Urinary bladder (tissue), 4 donors: ENCODE measurements around the gene PCK1. TPM values are rescaled to one million over a fixed set of nuclear protein-coding genes. Genes with fewer than 3 reads are reported as not detected.

Experiments used
- DNase-seq: peaks from one replicate; pipeline ENCODE4 v3.0.0-alpha.2; 2015; ENCODE audit errors: extremely low spot score
- H3K27ac ChIP-seq: one replicate; pipeline ENCODE4 v1.5.1; 2013; ENCODE audit warnings: low read depth, mild to moderate bottlenecking, moderate library complexity
- H3K36me3 ChIP-seq: one replicate; pipeline ENCODE4 v1.6.1; 2013; ENCODE audit warnings: mild to moderate bottlenecking, moderate library complexity; ENCODE audit not compliant: insufficient read depth
- H3K4me1 ChIP-seq: one replicate; pipeline ENCODE4 v1.6.1; 2013; ENCODE audit warnings: mild to moderate bottlenecking, moderate library complexity; ENCODE audit not compliant: insufficient read depth
- H3K4me3 ChIP-seq: one replicate; pipeline ENCODE4 v1.5.1; 2013; ENCODE audit warnings: low read depth, low read length
- WGBS: extraction: QIAGEN DNeasy Blood & Tissue Kit; methylation state at CpG from one replicate; pipeline ENCODE4 v1.1.7; 2013; 5-methylcytosine and 5-hydroxymethylcytosine counted together
- polyA plus RNA-seq: library from polyadenylated mRNA; stranded (reverse); fragments of 200-250 nt; gene quantifications from one replicate; pipeline ENCODE4 v1.2.3, GENCODE V29; 2013
- total RNA-seq: library from RNA; depleted of rRNA; stranded (reverse); fragments of >200 nt; gene quantifications from one replicate; pipeline ENCODE4 v1.2.3, GENCODE V29; 2014
- donor health status: healthy with polysubstance abuse.
- donor health status: healthy.

The PCK1 gene
- total and polyA plus RNA-seq, 2 donors = 0.79 to 2.9 TPM

DNA sequence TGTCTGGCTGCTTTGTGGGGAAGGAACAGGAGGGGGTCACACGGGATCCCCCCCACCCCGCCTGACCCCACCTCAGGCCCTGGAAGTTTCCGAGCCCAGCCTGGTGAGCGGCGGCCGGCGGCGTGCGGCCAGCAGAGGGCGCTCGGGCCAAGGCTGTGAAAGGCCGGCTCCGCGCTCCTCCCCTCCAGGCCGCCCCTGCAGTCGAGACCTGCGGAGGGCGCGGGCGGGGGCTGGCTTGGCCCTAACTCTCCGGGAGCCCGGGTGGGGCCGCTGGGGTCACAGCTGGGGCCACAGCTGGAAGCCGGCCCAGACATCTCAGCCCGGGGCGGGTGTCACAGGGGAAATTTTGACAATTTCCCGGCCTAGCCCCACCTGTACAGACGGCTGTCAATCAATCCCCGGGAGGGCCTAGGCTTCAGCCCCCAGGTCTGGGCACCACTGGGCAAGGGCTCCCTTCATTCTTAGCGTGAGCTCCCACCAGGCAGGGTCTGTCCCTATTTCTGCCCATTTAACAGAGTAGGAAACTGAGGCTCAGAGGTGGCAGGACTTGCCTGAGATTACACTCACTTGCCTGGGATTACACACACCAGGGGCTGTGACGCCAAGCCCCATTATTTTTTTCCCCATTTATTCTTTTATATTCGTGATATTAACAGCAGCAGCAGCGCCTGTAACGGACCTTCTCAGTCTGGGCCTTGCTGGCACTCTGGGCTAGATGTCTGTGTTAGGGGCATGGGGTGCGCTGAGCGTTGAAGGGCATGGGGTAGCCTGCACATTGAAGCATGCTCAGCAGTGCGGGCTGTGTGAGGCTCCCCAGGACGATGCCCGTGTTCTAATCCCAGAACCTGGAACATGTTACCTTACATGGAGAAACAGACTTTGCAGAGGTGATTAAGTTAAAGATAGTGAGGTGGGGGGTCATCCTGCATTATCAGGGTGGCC lies 36.4 kb downstream of the PCK1 start:
- 23% methylated on average over 39 of the region's 39 CpGs for WGBS

DNA sequence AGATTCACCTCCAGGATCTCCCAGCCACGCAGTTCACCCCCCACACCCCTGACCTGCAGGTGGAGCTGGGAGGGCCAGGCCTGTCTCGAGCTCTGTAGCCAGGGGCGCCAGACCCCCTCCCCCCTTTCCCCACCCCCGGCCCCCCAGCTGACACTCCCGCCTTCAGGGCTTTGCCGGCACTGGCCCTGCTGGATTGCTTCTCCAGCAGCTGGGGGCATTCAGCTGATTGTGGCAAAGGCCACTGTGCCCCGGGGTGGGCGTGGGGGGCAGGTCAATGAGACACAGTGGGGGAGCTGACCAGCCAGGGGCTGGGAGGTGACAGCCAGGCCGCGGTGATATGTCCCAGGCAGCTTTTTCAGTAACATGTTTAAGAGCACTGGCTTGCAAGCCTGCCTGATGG lies 37.1 kb downstream of the PCK1 start:
- no peaks in the 10 kb centered on the region for H3K36me3 ChIP-seq
- H3K4me3 ChIP-seq = no peak overlapping the region
- H3K4me1 ChIP-seq = no peaks in the 10 kb centered on the region
- H3K27ac ChIP-seq = no peak overlapping the region
- 59% methylated on average over 10 of the region's 10 CpGs for WGBS
- DNase-seq = no peak

More for the DNA sequence above, 36.4 kb downstream of the PCK1 start:
- Histone ChIP-seq H3K36me3 (no peaks in the 10 kb centered on the region), H3K4me3 (no peak overlapping the region), H3K4me1 (no peaks in the 10 kb centered on the region), H3K27ac (no peak overlapping the region)
- DNase-seq = no peak

GRCh38 chr20:57598491-57598890 lies 37.6 kb downstream of the PCK1 start:
- no peak for DNase-seq

GRCh38 chr20:57600320-57601210 lies 39.7 kb downstream of the PCK1 start:
- Histone ChIP-seq H3K27ac (no peak overlapping the region), H3K4me3 (no peak overlapping the region), H3K4me1 (no peaks in the 10 kb centered on the region), H3K36me3 (no peaks in the 10 kb centered on the region)
- DNase-seq = no peak
- 76% methylated on average over 13 of the region's 13 CpGs for WGBS

More at GRCh38 chr20:57598491-57598890, 37.6 kb downstream of the PCK1 start:
- WGBS = 86% methylated on average over 5 of the region's 5 CpGs
- Histone ChIP-seq H3K4me3 (no peak overlapping the region), H3K4me1 (no peaks in the 10 kb centered on the region), H3K27ac (no peak overlapping the region), H3K36me3 (no peaks in the 10 kb centered on the region)

DNA sequence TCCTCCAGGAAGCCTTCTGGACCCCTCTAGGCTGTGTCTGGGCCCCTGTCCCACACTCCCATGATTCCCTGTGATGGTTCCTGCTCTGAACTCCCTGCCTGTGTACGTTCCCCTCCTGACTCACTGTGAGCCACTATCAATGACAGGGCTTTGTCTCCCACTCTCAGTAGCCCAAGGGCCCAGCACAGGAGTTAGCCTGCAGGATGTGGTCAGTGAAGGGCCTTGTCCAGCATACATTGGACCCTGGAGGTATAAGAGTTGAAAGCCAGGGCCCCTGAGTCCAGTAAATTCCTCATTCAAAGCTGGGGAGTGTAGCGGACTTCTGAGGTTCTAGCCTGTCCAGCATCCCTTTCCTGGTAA lies 40.3 kb downstream of the PCK1 start:
- WGBS = 85% methylated on average over 2 of the region's 2 CpGs

DNA sequence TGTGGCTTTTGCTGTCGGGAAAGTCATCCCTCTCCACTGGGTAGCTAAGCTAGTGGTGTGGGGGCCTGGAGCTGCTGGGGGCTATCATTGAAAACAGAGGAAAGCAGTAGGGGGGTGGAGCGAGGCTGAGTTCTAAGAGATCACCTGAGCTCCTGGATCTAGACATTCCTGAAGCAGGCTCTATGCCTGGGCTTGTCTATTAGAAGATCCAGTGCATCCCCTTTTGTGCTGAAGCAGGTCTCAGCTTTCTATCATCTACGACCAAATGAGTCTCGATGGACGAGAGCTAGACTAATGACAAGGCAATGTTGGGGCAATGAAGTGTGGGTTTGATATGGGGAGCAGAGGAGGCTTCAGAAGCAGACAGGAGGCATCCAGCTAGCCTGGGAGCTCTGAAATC lies 40.8 kb downstream of the PCK1 start:
- Histone ChIP-seq H3K4me1 (no peaks in the 10 kb centered on the region), H3K36me3 (no peaks in the 10 kb centered on the region), H3K4me3 (no peak overlapping the region), H3K27ac (no peak overlapping the region)
- WGBS = 71% methylated on average over 5 of the region's 5 CpGs
- no peak for DNase-seq

More for the DNA sequence above, 40.3 kb downstream of the PCK1 start:
- Histone ChIP-seq H3K36me3 (no peaks in the 10 kb centered on the region), H3K4me3 (no peak overlapping the region), H3K27ac (no peak overlapping the region), H3K4me1 (no peaks in the 10 kb centered on the region)
- DNase-seq = no peak

DNA sequence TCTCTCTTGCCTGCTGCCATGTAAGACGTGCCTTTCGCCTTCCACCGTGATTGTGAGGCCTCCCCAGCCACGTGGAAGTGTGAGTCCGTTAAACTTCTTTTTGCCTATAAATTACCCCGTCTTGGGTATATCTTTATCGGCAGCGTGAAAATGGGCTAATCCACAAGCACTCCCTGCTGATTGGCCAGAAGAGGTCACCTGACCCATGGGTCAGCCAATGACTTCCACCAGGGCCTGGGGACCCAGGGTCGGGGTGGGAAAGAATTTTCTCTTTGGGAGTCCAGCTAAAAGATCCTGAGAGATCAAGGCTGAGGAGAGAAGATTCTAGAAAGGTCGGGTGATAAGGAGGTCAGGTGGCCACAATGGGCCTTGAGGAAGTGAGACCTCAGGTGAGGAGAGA lies 42.2 kb downstream of the PCK1 start:
- H3K27ac ChIP-seq = no peak overlapping the region
- no peak for DNase-seq

DNA sequence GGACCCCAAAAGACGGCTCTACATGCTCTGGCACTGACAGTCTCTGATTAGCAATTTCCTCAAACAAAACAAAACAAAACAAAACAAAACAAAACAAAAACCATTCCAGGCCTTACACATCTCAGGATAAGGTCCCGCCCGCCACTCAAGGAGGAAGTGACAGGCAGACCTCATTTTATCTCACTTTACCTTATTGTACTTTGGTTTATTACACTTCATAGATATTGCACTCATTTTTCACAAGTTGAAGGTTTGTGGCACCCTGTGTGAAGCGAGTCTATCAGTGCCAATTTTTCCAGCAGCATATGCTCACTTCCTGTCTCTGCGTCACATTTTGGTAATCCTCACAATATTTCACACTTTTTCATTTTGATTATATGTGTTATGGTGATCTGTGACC lies 44.1 kb downstream of the PCK1 start:
- Histone ChIP-seq H3K27ac (no peak overlapping the region), H3K4me1 (no peaks in the 10 kb centered on the region), H3K4me3 (no peak overlapping the region), H3K36me3 (no peaks in the 10 kb centered on the region)
- no peak for DNase-seq
- 79% methylated on average over 5 of the region's 5 CpGs for WGBS

More for the DNA sequence above, 42.2 kb downstream of the PCK1 start:
- Histone ChIP-seq H3K4me1 (no peaks in the 10 kb centered on the region), H3K36me3 (no peaks in the 10 kb centered on the region), H3K4me3 (no peak overlapping the region)
- 92% methylated on average over 10 of the region's 10 CpGs for WGBS

DNA sequence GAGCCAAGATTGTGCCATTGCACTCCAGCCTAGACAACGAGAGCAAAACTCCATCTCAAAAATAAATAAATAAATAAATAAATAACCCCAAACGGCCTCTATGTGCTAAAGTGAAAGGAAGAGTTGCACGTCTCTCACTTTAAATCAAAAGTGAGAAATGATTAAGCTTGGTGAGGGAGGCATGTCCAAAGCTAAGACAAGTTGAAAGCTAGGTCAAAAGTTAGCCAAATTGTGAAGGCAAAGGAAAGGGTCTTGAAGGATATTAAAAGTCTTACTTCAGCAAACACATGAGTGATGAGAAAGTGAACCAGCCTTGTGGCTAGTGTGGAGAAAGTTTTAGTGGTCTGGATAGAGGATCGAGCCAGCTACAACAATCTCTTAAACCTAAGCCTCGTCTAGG lies 45.0 kb downstream of the PCK1 start:
- Histone ChIP-seq H3K4me1 (no peaks in the 10 kb centered on the region), H3K36me3 (no peaks in the 10 kb centered on the region), H3K4me3 (no peak overlapping the region), H3K27ac (no peak overlapping the region)
- DNase-seq = no peak
- 78% methylated on average over 5 of the region's 5 CpGs for WGBS

GRCh38 chr20:57608516-57608915 lies 47.6 kb downstream of the PCK1 start:
- H3K4me3 ChIP-seq = no peak overlapping the region
- WGBS = 89% methylated on average over 7 of the region's 7 CpGs
- no peak for DNase-seq

DNA sequence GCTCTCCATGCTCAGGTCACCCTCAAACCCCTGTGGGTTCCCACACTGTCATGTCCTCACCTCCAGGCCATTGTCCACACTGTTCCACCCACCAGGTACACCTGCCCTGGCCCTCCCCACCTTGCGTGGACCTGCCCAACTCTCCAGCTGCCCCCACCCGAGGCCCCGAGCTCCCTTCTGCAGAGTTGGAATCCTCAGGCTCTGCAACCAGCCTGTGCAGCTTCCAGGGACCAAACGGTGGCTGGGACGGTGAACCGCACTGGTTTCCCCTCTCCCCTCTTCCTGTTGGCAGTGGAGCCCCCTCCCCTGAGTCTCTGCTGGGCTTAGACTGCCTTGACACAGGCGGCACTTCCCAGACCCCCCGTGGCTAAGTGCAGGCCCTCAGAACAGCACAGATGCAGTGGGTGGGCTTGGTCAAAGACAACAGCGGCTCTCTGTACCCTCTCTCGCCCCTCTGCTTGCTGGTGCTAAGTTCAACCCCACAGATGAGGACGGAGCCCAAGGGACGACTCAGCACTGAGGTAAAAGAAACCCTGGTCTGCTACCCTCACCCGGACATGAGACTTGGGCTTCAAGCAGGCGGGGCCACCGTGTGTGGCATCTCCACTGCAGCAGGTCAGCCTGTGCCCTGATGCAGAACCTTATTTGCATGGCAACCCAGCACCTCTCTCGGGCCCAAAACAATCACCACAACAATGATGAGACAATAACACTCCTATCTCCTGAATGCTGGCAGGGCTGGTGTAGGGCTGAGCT lies 48.4 kb downstream of the PCK1 start:
- WGBS = 70% methylated on average over 16 of the region's 16 CpGs
- Histone ChIP-seq H3K27ac (no peak overlapping the region), H3K4me3 (no peak overlapping the region), H3K4me1 (no peaks in the 10 kb centered on the region), H3K36me3 (no peaks in the 10 kb centered on the region)
- no peak for DNase-seq

More at GRCh38 chr20:57608516-57608915, 47.6 kb downstream of the PCK1 start:
- no peaks in the 10 kb centered on the region for H3K36me3 ChIP-seq
- H3K27ac ChIP-seq = no peak overlapping the region
- no peaks in the 10 kb centered on the region for H3K4me1 ChIP-seq

- H3K36me3 ChIP-seq = no peaks in the 10 kb centered on the region
- H3K4me3 ChIP-seq = no peak overlapping the region
- H3K4me1 ChIP-seq = no peaks in the 10 kb centered on the region
- H3K27ac ChIP-seq = no peak overlapping the region
- 85% methylated on average over 8 of the region's 8 CpGs for WGBS
- no peak for DNase-seq
These were observed 48.9 kb downstream of the PCK1 start for GRCh38 chr20:57609842-57610167.

- no peaks in the 10 kb centered on the region for H3K4me1 ChIP-seq
- DNase-seq = no peak
- WGBS = 56% methylated on average over 18 of the region's 18 CpGs
- no peak overlapping the region for H3K27ac ChIP-seq
- no peak overlapping the region for H3K4me3 ChIP-seq
- no peaks in the 10 kb centered on the region for H3K36me3 ChIP-seq
These were observed 49.5 kb downstream of the PCK1 start for GRCh38 chr20:57610261-57610952.
